D721Med (cell line): Measurements from ENCODE around the gene SH3RF3.

Experiments used
- DNase-seq: peaks from one replicate; pipeline ENCODE4 v3.0.0; 2011; ENCODE audit warnings: low spot score; ENCODE audit not compliant: insufficient read length
- FAIRE-seq: peaks from 2 replicates; lab custom pipeline; 2011; peaks lifted over from hg19 to GRCh38; lab: Jason Lieb, UNC
- TF ChIP-seq, protein P1 (sequence below): IDR thresholded peaks from 2 replicates; pipeline ENCODE4 v1.5.1; 2012; ENCODE audit warnings: mild to moderate bottlenecking, control low read depth; ENCODE audit not compliant: insufficient read depth; ENCODE audit errors: missing control alignments

SH3RF3 gene

DNA sequence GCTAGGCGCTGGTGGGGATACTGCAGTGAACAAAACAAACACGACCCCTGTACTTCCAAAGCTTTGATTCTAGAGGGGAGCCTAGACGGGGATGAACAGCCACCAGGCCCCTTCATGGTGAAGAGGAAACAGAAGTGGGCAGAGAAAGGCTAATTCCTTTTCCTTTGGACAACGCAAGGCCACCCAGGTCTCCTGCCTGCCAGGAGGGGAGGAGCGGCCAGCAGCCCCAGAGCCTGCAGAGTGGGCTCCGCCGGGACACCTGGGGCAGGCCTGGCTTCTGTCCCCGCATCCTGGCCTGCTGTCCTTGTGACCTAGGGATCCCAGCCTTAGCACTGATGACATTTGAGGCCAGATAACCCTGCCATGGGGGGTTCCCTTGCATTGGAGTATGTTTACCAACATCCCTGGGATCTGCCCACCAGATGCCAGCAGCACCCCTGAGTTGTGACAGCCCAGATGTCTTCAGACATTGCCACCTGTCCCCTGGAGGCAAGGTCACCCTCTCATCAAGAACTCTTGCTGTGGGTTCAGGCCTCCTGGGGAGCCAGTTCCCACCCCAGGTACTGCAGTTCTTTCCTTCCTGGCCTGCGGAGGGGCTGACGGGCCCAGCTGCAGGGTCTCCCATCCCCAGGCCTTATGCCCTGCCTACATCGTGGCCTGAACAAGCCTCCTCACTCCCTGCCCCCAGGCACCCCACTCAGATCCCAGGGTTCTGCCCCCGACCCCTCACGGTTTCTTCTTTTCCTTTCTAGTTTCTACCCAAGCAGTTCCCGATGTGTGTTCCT lies 359.1 kb downstream of the SH3RF3 start:
- FAIRE-seq = no peak

DNA sequence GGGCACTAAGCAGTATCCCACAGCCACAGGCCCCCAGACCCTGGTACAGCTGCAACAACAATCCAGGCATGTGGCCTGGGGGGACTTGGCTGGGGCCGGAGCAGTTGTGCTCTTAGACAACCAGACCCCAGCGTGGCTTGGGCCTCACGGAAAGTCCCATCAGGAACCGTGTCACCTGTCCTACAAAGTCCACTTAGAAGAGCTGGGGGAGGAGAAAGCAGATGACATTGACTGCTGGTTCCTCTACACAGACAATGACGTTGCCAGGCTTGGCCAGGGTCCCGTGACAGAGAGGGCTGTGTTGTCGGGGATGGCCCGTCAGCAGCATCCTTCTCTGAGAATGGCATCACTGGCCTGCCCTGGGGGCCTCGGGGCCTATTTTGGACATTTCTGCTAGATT lies 360.3 kb downstream of the SH3RF3 start:
- DNase-seq (no peak), FAIRE-seq (no peak)
- TF ChIP-seq, protein P1, sequence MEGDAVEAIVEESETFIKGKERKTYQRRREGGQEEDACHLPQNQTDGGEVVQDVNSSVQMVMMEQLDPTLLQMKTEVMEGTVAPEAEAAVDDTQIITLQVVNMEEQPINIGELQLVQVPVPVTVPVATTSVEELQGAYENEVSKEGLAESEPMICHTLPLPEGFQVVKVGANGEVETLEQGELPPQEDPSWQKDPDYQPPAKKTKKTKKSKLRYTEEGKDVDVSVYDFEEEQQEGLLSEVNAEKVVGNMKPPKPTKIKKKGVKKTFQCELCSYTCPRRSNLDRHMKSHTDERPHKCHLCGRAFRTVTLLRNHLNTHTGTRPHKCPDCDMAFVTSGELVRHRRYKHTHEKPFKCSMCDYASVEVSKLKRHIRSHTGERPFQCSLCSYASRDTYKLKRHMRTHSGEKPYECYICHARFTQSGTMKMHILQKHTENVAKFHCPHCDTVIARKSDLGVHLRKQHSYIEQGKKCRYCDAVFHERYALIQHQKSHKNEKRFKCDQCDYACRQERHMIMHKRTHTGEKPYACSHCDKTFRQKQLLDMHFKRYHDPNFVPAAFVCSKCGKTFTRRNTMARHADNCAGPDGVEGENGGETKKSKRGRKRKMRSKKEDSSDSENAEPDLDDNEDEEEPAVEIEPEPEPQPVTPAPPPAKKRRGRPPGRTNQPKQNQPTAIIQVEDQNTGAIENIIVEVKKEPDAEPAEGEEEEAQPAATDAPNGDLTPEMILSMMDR = no peak

More for the DNA sequence above, 359.1 kb downstream of the SH3RF3 start:
- DNase-seq = no peak
- TF ChIP-seq, protein P1 = no peak

DNA sequence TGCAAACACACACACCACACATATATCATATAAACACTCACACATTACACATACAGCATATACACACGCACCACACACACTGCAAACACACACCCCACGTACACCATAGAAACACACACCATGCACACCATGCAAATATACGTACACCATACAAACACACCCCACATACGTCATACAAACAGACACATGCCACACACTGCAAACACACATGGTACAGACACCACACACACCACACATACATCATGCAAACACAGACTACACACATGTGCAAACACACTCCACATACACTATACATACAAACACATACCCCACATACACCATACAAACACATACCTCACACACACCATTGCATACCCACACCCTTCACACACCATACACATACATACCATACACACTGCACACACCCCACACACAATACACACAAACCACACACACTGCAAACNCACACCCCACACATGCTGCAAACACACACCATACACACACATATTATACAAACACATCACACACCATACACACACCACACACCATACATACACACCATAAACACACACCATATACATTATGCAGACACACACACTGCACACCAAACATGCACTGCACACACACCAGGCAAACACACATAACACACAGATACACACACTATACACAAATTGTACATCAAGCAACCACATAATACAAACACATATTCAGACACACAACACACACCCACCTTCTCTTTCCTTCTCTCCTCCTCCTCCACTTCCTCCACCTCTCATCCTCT lies 364.4 kb downstream of the SH3RF3 start:
- FAIRE-seq (no peak), DNase-seq (no peak)
- TF ChIP-seq, protein P1 = no peak

DNA sequence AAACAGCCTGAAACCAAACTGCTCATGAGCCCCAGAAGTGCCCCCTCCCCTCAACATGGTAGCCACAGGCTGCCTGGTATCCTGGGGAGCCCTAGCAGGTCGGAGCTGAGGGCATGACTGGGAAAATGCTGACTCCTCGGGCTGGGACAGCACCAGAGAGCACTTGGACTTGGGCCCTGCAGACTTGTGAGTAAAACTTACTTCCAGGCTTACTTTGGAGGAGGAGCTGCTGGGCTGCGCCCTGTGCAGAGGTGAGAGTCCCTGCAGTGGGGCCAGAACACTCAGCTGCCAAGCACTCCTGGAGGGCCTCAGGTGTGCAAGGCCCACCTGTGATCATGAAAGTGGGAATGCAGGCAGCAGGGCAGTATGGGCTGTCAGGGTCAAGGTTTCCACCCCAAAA lies 365.3 kb downstream of the SH3RF3 start:
- TF ChIP-seq, protein P1 = no peak
- FAIRE-seq (no peak), DNase-seq (no peak)

DNA sequence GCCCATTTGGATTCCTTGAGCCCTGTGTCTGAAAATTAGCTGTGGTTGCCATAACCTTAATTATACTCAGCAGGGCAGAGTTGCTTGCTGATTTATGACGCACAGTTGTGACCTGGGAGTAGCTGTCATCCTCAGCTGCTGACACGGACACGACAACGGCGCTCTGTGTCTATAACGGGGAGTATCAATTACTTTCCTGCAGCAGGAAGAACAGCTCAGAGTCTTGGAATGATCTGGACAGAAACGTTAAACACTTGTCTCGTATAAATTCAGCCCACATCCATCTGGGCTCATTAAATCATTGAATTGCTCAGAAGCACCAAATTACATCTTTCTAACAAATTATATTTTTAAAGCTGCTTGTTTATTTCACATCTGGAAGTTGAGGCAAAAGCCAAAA lies 368.5 kb downstream of the SH3RF3 start:
- FAIRE-seq (no peak), DNase-seq (no peak)
- TF ChIP-seq, protein P1 = no peak

DNA sequence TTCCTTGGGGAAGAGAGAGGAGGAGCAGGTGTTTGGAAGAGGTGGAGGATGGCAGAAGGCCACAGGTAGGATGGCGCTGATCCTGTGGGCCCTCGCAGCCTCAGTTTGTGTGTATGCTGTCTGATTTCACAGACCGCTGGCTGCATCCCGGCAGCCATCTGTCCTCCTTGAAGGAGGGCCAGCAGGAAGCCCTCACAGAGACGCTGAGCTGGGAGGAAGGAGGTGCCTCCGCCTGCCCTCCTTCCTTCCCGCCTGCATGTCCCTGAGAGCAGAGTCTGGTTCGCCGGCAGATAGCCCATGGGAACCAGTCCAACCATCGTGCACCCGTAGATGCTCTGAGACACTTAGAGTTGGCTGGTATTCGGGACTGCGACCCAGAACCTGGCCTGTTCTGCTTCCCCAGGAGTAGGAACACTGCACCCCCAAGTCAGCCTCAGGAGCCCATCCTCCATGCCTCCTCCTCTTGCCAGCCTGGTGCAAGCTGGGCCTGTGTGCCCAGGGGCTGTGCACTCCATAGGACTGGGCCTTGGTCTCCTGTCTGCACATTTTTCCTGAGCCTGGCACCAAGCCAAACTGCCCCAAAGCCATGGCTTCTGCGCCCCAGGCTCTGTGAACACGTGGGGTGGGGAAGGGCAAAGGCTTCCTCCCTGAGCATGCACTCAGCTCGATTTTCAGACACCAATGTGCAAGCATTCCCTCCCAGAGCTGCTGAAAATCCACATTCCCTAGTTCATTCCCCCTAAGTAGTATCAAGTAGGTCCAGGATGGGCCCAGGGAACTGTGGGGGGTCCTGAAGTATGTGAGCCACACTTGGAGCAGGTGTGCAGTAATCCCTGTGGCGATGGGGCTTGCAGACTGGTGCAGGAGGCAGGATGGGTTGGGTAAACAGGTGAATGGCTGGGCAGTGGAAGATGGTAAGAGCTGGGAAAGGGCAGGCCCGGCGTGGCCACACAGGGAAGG lies 369.2 kb downstream of the SH3RF3 start:
- DNase-seq = no peak

More for the DNA sequence above, 369.2 kb downstream of the SH3RF3 start:
- TF ChIP-seq, protein P1 = no peak
- no peak for FAIRE-seq
